Astrocyte (in vitro differentiated cells and primary cell): Measurements from ENCODE around the gene SWT1.

Source experiments
- CTCF ChIP-seq: IDR thresholded peaks from 2 replicates; pipeline ENCODE4 v1.5.1; 2011; ENCODE audit warnings: low read depth, mild to moderate bottlenecking, inconsistent platforms, low read length, moderate library complexity; ENCODE audit not compliant: insufficient read depth
- EZH2 ChIP-seq: IDR thresholded peaks from 2 replicates; pipeline ENCODE4 v1.6.1; 2012; ENCODE audit warnings: mild to moderate bottlenecking, low read length, inconsistent platforms; ENCODE audit not compliant: insufficient read depth

- TF ChIP-seq CTCF (no peak), EZH2 (no peak)
Measured at GRCh38 chr1:185311589-185312225, 154.7 kb downstream of the SWT1 start.
